Fibroblast of skin of right biceps (primary cell): ENCODE results near the gene PRDM1.
"Not testable (repeated sequence)": the region's sequence is repeated elsewhere in the genome, so short reads cannot be mapped to it uniquely, and the experiment has no call there.

Experiments used
- DNase-seq: peaks from one replicate; pipeline ENCODE4 v3.0.0-alpha.2; 2013

The PRDM1 gene

GRCh38 chr6:106142876-106143431 is 56.8 kb downstream of the PRDM1 start:
- no peak for DNase-seq

GRCh38 chr6:106143665-106144064 is 57.5 kb downstream of the PRDM1 start:
- DNase-seq, result no peak

DNA sequence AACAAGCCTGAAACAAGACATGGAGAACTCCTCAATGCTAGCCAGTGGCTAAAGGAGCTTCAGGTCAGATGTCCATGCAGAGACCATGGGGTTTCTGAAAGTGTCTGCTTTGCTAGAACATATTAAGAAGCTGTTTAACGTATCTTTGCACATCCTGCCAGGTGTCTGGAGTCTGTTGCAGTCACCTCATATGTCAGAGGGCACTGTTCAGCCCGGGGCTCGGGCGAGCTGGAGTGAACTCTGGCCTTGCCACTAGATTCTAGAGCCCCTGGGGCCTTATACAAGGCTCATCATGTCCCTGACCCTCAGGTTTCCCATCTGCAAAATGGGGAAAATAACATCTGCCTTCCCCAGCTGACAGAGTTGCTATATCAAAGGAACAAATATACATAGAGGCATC is 59.0 kb downstream of the PRDM1 start:
- DNase-seq, result no peak

GRCh38 chr6:106145741-106146227 is 59.6 kb downstream of the PRDM1 start:
- no peak for DNase-seq

GRCh38 chr6:106146852-106147351 is 60.8 kb downstream of the PRDM1 start:
- DNase-seq, result no peak

DNA sequence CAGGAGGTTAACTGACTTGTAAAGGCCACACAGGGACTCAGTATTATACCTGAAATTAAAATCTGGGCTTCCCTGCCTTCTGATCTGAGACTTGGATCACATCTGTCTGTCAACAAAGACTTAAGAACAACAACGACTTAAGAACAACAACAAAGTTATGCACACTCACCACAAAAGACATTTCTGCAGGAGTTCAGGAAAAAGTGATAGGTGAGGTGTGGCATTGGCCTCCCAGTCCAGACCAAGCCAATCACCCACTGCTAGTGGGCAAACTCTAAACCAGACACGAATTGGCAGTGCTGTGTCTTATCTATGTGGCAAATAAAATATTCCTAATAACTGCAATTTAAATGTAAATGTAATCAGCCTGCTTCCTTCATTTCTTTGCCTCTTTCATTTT is 61.3 kb downstream of the PRDM1 start:
- DNase-seq, result no peak

DNA sequence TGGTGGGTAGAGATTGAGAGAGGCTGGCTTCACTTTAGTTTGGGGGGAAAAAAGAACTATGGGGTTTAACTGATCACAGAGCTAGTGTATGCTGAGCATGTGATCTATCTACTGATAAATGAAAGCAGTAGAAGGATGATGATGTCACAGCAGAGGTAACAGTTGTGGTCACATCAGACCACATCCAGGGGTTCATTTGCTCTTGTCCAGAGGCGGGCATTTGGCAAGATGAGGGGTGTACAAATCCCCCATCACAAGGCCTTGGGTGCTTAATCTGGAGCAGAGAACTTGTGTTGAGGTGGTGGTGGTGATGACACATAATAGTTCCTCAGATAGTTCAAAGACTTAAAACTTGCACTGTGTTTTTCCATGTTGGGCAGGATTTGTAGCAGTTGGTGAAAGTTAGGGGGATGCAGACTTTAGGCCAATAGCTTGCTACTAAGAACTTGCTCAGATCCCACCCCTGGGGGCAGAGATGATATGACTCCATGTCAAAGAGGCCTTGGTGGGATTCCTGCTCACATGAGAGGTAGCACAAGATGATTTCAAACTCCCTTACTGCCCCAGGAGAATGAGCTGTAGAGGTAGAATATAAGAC is 63.4 kb downstream of the PRDM1 start:
- DNase-seq, result no peak

DNA sequence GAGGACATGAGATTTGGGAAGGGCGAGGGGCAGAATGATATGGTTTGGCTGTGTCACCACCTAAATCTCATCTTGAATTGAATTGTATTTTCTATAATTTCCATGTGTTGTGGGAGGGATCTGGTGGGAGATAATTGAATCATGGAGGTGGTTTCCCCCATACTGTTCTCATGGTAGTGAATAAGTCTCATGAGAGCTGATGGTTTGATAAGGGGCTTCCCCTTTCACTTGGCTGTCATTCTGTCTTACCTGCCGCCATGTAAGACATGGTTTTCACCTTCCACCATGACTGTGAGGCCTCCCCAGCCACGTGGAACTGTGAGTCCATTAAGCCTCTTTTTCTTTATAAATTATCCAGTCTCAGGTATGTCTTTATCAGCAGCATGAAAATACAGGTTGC is 66.3 kb downstream of the PRDM1 start:
- not testable (repeated sequence) for DNase-seq

GRCh38 chr6:106152952-106153351 is 66.8 kb downstream of the PRDM1 start:
- DNase-seq, result peak; percentile 52

DNA sequence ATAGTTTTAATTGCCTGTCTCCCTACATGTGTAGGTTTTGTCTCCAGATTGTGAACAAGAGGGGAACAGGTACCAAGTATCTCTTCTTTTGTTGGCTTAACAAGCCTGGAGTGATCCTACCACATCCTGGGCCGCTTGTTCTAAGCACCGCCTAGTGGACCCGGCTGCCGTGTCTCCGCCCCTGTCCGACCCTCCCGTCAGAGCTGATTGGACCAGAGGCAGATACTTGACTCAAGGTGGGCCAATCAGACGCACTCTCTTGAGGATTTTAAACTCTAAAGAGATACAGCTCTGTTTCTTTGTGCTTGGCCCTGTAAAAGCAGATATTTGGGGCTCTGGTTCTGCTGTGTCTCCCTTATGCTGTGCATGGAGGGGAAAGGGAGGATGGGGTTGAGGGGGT is 68.2 kb downstream of the PRDM1 start:
- DNase-seq, result no peak

- DNase-seq, result peak; percentile 48
Observed at GRCh38 chr6:106155219-106155830, 69.2 kb downstream of the PRDM1 start.

DNA sequence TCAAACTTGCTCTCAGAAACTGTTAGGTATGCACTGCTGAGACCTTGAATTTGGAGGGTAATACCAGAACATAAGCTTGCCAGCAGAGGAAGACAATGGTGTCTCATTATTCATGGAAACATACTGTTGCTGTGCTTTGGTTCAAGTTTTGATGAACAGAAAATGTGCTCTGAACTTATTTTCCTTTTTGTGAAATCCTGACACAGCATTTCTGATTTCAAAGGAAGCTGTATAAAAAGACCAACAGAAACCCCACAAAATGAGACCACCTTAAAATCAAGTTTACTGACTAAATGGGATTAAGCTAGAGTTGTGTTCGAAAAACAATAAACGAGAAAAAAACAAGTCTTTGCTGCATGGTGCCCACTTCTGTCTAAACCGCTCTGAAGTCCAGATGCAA is 70.3 kb downstream of the PRDM1 start:
- DNase-seq, result no peak

GRCh38 chr6:106156863-106157262 is 70.7 kb downstream of the PRDM1 start:
- no peak for DNase-seq

- peak; percentile 50 for DNase-seq
Observed at GRCh38 chr6:106158816-106159215, 72.7 kb downstream of the PRDM1 start.
